ENCODE data around the gene APOE.

DNA sequence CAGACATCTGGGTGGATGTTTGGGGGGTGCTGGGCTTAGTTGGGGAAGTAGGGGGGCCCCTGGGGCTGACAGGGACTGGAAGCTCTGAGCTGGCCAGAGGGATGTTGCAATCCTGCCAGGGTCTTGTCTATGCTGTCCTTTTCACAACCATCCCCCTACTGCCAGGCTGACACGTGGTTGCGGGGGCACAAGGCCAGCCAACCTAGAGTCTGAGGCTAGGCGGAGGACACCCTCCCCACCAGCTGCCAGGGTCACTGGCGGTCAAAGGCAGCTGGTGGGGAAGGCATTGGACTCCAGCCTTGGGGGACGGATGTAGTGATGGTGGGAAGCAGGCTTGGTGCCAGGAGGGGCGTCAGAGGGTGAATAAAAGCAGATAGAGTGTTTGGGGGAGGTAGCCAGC lies 7.3 kb downstream of the APOE start:
- TF ChIP-seq, protein P1, sequence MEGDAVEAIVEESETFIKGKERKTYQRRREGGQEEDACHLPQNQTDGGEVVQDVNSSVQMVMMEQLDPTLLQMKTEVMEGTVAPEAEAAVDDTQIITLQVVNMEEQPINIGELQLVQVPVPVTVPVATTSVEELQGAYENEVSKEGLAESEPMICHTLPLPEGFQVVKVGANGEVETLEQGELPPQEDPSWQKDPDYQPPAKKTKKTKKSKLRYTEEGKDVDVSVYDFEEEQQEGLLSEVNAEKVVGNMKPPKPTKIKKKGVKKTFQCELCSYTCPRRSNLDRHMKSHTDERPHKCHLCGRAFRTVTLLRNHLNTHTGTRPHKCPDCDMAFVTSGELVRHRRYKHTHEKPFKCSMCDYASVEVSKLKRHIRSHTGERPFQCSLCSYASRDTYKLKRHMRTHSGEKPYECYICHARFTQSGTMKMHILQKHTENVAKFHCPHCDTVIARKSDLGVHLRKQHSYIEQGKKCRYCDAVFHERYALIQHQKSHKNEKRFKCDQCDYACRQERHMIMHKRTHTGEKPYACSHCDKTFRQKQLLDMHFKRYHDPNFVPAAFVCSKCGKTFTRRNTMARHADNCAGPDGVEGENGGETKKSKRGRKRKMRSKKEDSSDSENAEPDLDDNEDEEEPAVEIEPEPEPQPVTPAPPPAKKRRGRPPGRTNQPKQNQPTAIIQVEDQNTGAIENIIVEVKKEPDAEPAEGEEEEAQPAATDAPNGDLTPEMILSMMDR (IDR thresholded peaks at IDR 0.05; ENCODE audit: extremely low read depth in 1 of 2, insufficient read depth in 1 of 2, low read depth in 1 of 2, low read length in 2 of 2): no peak
- TF ChIP-seq EZH2 (IDR thresholded peaks at IDR 0.05; ENCODE audit: borderline replicate concordance, low read depth, low read length, severe bottlenecking) (no peak), MYC (IDR thresholded peaks at IDR 0.05; ENCODE audit: low read depth, low read length) (no peak), POLR2A (IDR thresholded peaks at IDR 0.05; ENCODE audit: low read depth, low read length) (no peak), POLR2AphosphoS5 (IDR thresholded peaks at IDR 0.05; ENCODE audit: insufficient read depth, low read depth, low read length) (no peak), GATA2 (IDR thresholded peaks at IDR 0.05; ENCODE audit: insufficient read depth, insufficient read length, low read depth, low read length) (no peak), JUN (IDR thresholded peaks at IDR 0.05; ENCODE audit: borderline replicate concordance, insufficient read depth, insufficient read length, low read depth) (no peak)
- TF ChIP-seq, protein P2, sequence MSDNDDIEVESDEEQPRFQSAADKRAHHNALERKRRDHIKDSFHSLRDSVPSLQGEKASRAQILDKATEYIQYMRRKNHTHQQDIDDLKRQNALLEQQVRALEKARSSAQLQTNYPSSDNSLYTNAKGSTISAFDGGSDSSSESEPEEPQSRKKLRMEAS (IDR thresholded peaks at IDR 0.05; ENCODE audit: insufficient read depth, insufficient read length): no peak

Measured in endothelial cell of umbilical vein (primary cell).